T-cell (primary cell): ENCODE results near the gene RIN3. TPM values are rescaled to one million over a fixed set of nuclear protein-coding genes. Genes with fewer than 3 reads are reported as not detected.
A peak's percentile ranks its signal among the peaks of the same experiment; 100 is the strongest.

Experiments used
- ATAC-seq, 4 experiments: fragments of 200-7000 bp in 3 of 4; fragments of 150-1000 bp in 1 of 4; cut with Tn5 transposase; replicated peaks in 1 of 4; 1 replicate in 3 of 4; 2 replicates in 1 of 4; pipeline ENCODE4 v1.10.0; 2021; ENCODE audit warnings: moderate library complexity in 3 of 4, mild to moderate bottlenecking in 2 of 4, moderate number of reproducible peaks in 1 of 4
- CTCF ChIA-PET, 2 donors: fragments of 300-600 bp; sonication (Branson Sonifier 250); formaldehyde crosslinking; loops; one replicate each; lab custom pipeline; 2022; ENCODE audit warnings: antibody characterized with exemption in 2 of 2; lab: Charles Lee
- POLR2A ChIA-PET, 2 donors: fragments of 300-600 bp; sonication (Branson Sonifier 250); formaldehyde crosslinking; loops; one replicate each; lab custom pipeline; 2022; ENCODE audit warnings: antibody characterized with exemption in 2 of 2; lab: Charles Lee
- DNase-seq, 35 experiments: peaks; one replicate each; pipeline versions ENCODE4 v3.0.0 to v3.0.0-alpha.2; 2013 to 2023
- H3K27ac ChIP-seq: one replicate; pipeline ENCODE4 v1.5.1; 2013; ENCODE audit warnings: low read length
- H3K27me3 ChIP-seq, 2 experiments: replicated peaks in 1 of 2; 1 replicate in 1 of 2; 2 replicates in 1 of 2; pipeline versions ENCODE4 v1.6.1 to v1.7.0; 2013; ENCODE audit warnings: low read length in 1 of 2, mixed read lengths in 1 of 2; ENCODE audit not compliant: control insufficient read depth in 2 of 2, insufficient read depth in 2 of 2; ENCODE audit errors: extremely low read depth in 1 of 2
- H3K36me3 ChIP-seq, 2 donors: 1 replicate in 1 of 2; 2 replicates in 1 of 2; pipeline versions ENCODE4 v1.6.1 to v1.7.0; 2013; ENCODE audit warnings: low read length in 1 of 2; ENCODE audit not compliant: control insufficient read depth in 2 of 2, insufficient read depth in 1 of 2; ENCODE audit errors: extremely low read depth in 1 of 2
- H3K4me1 ChIP-seq, 2 experiments: 1 replicate in 1 of 2; 2 replicates in 1 of 2; pipeline versions ENCODE4 v1.6.1 to v1.7.0; 2013; ENCODE audit warnings: low read length in 2 of 2, mixed read lengths in 1 of 2; ENCODE audit not compliant: insufficient read depth in 2 of 2, control insufficient read depth in 1 of 2; ENCODE audit errors: extremely low read depth in 1 of 2
- H3K4me3 ChIP-seq, 2 donors: 1 replicate in 1 of 2; 2 replicates in 1 of 2; pipeline versions ENCODE4 v1.5.1 to v1.7.0; 2013; ENCODE audit warnings: mild to moderate bottlenecking in 2 of 2, low read length in 1 of 2, moderate library complexity in 1 of 2; ENCODE audit not compliant: control insufficient read depth in 1 of 2; ENCODE audit errors: extremely low read depth in 1 of 2
- H3K9me3 ChIP-seq: 2 replicates; pipeline ENCODE4 v1.7.0; 2013
- H3K27ac Mint-ChIP-seq, 2 donors: one replicate each; pipeline ENCODE4 v1.8.0; 2020 to 2021; ENCODE audit warnings: mild to moderate bottlenecking in 2 of 2, mixed read lengths in 2 of 2
- H3K27me3 Mint-ChIP-seq, 2 donors: one replicate each; pipeline ENCODE4 v1.8.0; 2021 to 2022; ENCODE audit warnings: mixed read lengths in 2 of 2
- H3K36me3 Mint-ChIP-seq: one replicate; pipeline ENCODE4 v1.8.0; 2021; ENCODE audit warnings: mixed read lengths
- H3K4me1 Mint-ChIP-seq, 3 donors: one replicate each; pipeline ENCODE4 v1.8.0; 2020 to 2022; ENCODE audit warnings: mixed read lengths in 3 of 3, mild to moderate bottlenecking in 1 of 3
- H3K4me3 Mint-ChIP-seq, 3 donors: one replicate each; pipeline ENCODE4 v1.8.0; 2020 to 2022; ENCODE audit warnings: mild to moderate bottlenecking in 3 of 3, mixed read lengths in 3 of 3, moderate library complexity in 3 of 3
- H3K9me3 Mint-ChIP-seq, 3 donors: one replicate each; pipeline ENCODE4 v1.8.0; 2020 to 2022; ENCODE audit warnings: mixed read lengths in 3 of 3
- WGBS: methylation state at CpG from one replicate; pipeline ENCODE4 v1.1.5; 2013; ENCODE audit warnings: missing lambda C conversion rate; ENCODE audit not compliant: insufficient coverage; 5-methylcytosine and 5-hydroxymethylcytosine counted together
- total RNA-seq, 35 experiments: library from RNA in 6 of 35; stranded (reverse) in 6 of 35; fragments of 120-200 nt in 1 of 35; gene quantifications; one replicate each; pipeline versions ENCODE4 v1.2.1 to v1.2.4 and lab custom pipeline; 2013 to 2026

Gene RIN3
- total RNA-seq, 5 donors from 2014 or later (not counting 1 experiment from before 2014, with no cell fraction given): 89.9 to 107 (median 97.0) TPM

GRCh38 chr14:92649066-92649465 is 135.5 kb downstream of the RIN3 start:
- DNase-seq (no peak), ATAC-seq (no peak)
- Mint-ChIP-seq H3K9me3 (no peaks in the 10 kb centered on the region), H3K27ac (peak overlapping the region; percentile 95 to 100), H3K4me1 (peaks cover 65 to 77% (median 75%) of the 10 kb centered on the region in 3 donors), H3K36me3 (peaks cover 10% of the 10 kb centered on the region), H3K4me3 (peak overlapping the region in 1 of 3 donors; percentile 99), H3K27me3 (no peaks in the 10 kb centered on the region)
- ChIA-PET CTCF (no interaction called here), POLR2A (no interaction called here)
- WGBS: 100% methylated on average over 1 of the region's 7 CpGs
- no peaks in the 10 kb centered on the region for H3K27me3 ChIP-seq
- no peaks in the 10 kb centered on the region for H3K9me3 ChIP-seq
- peaks cover 44 to 90% of the 10 kb centered on the region in 2 experiments for H3K4me1 ChIP-seq
- H3K4me3 ChIP-seq: no peak overlapping the region
- H3K36me3 ChIP-seq: peaks cover 0 to 5% of the 10 kb centered on the region in 2 donors
- H3K27ac ChIP-seq: peak overlapping the region; percentile 97

- ATAC-seq (no peak), DNase-seq (peak in 8 of 35 experiments; percentile 16 to 43 (median 33))
- POLR2A ChIA-PET: interaction anchor here in 1 of 2 donors (0.6 kb wide), 1 partner anchor 13 kb away, joined by 3 read pairs; no protein-coding TSS in a partner anchor
- peaks cover 46 to 93% of the 10 kb centered on the region in 2 experiments for H3K4me1 ChIP-seq
- H3K27me3 ChIP-seq: no peaks in the 10 kb centered on the region
- H3K9me3 ChIP-seq: no peaks in the 10 kb centered on the region
- peak overlapping the region; percentile 97 for H3K27ac ChIP-seq
- H3K4me1 Mint-ChIP-seq: peaks cover 69 to 84% (median 80%) of the 10 kb centered on the region in 3 donors
- peak overlapping the region; percentile 9 to 99 (median 29) for H3K4me3 Mint-ChIP-seq
- H3K4me3 ChIP-seq: peak overlapping the region in 1 of 2 donors; percentile 17
- WGBS: 79% methylated on average over 15 of the region's 17 CpGs
- H3K27me3 Mint-ChIP-seq: no peaks in the 10 kb centered on the region
- no peaks in the 10 kb centered on the region for H3K9me3 Mint-ChIP-seq
- peaks cover 0 to 4% of the 10 kb centered on the region in 2 donors for H3K36me3 ChIP-seq
- H3K36me3 Mint-ChIP-seq: peaks cover 14% of the 10 kb centered on the region
- H3K27ac Mint-ChIP-seq: peak overlapping the region; percentile 95 to 100
- CTCF ChIA-PET: interaction anchor here in 1 of 2 donors (2.8 kb wide), 1 partner anchor 37 kb away, joined by 9 read pairs; no protein-coding TSS in a partner anchor
Observed at GRCh38 chr14:92649934-92650545, 136.5 kb downstream of the RIN3 start.

- no peaks in the 10 kb centered on the region for H3K27me3 Mint-ChIP-seq
- peak overlapping the region; percentile 17 to 69 for H3K4me3 ChIP-seq
- H3K9me3 ChIP-seq: no peaks in the 10 kb centered on the region
- CTCF ChIA-PET: interaction anchor here (0.7 to 2.8 kb wide), 3 partner anchors 37 to 529 kb away, joined by 3 to 9 read pairs (median 4); partner anchors contain the start of genes CPSF2 (in 1 of the 2) and NDUFB1 (in 1 of the 2)
- H3K36me3 Mint-ChIP-seq: peaks cover 16% of the 10 kb centered on the region
- WGBS: 79% methylated on average over 7 of the region's 12 CpGs
- POLR2A ChIA-PET: interaction anchor here in 1 of 2 donors (0.6 kb wide), 2 partner anchors 12 to 27 kb away, joined by 3 to 5 read pairs; no protein-coding TSS in a partner anchor
- H3K4me1 ChIP-seq: peaks cover 48 to 94% of the 10 kb centered on the region in 2 experiments
- H3K27ac ChIP-seq: peak overlapping the region; percentile 97
- ATAC-seq: no peak
- H3K36me3 ChIP-seq: peaks cover under 1 to 4% of the 10 kb centered on the region in 2 donors
- peak overlapping the region; percentile 95 to 100 for H3K27ac Mint-ChIP-seq
- DNase-seq: no peak
- no peaks in the 10 kb centered on the region for H3K9me3 Mint-ChIP-seq
- H3K4me1 Mint-ChIP-seq: peaks cover 73 to 84% (median 80%) of the 10 kb centered on the region in 3 donors
- no peaks in the 10 kb centered on the region for H3K27me3 ChIP-seq
- peak overlapping the region; percentile 99 for H3K4me3 Mint-ChIP-seq
Observed at GRCh38 chr14:92650581-92651105, 137.1 kb downstream of the RIN3 start.

GRCh38 chr14:92651106-92651757 is 137.7 kb downstream of the RIN3 start:
- ATAC-seq (peak; percentile 82 to 87 (median 84)), DNase-seq (peak; percentile 65 to 94 (median 87))
- H3K36me3 Mint-ChIP-seq: peaks cover 22% of the 10 kb centered on the region
- H3K36me3 ChIP-seq: peaks cover 4 to 6% of the 10 kb centered on the region in 2 donors
- peak overlapping the region; percentile 68 to 69 for H3K4me3 ChIP-seq
- H3K27me3 ChIP-seq: no peaks in the 10 kb centered on the region
- ChIA-PET CTCF (interaction anchor here (0.5 to 2.8 kb wide), 5 partner anchors 38 to 530 kb away, joined by 3 to 9 read pairs (median 3); partner anchors contain the start of genes CPSF2 (in 1 of the 2) and NDUFB1 (in 1 of the 2)), POLR2A (interaction anchor here in 1 of 2 donors (0.6 kb wide), 1 partner anchor 27 kb away, joined by 5 read pairs; no protein-coding TSS in a partner anchor)
- H3K27ac ChIP-seq: peak overlapping the region; percentile 97
- H3K27ac Mint-ChIP-seq: peak overlapping the region; percentile 95 to 100
- no peaks in the 10 kb centered on the region for H3K9me3 ChIP-seq
- H3K4me1 Mint-ChIP-seq: peaks cover 73 to 84% (median 80%) of the 10 kb centered on the region in 3 donors
- H3K4me1 ChIP-seq: peaks cover 46 to 94% of the 10 kb centered on the region in 2 experiments
- no peaks in the 10 kb centered on the region for H3K9me3 Mint-ChIP-seq
- WGBS: 3% methylated on average over 7 of the region's 17 CpGs
- peak overlapping the region; percentile 99 for H3K4me3 Mint-ChIP-seq
- H3K27me3 Mint-ChIP-seq: no peaks in the 10 kb centered on the region

GRCh38 chr14:92651758-92652406 is 138.3 kb downstream of the RIN3 start:
- ChIA-PET POLR2A (interaction anchor here in 1 of 2 donors (0.6 to 1.1 kb wide), 2 partner anchors 8 to 371 kb away, joined by 3 to 4 read pairs; no protein-coding TSS in a partner anchor), CTCF (interaction anchor here (1.0 to 2.8 kb wide), 3 partner anchors 38 to 83 kb away, joined by 3 to 9 read pairs (median 8); no protein-coding TSS in a partner anchor)
- Mint-ChIP-seq H3K4me3 (peak overlapping the region; percentile 99), H3K36me3 (peaks cover 25% of the 10 kb centered on the region), H3K4me1 (peaks cover 73 to 84% (median 80%) of the 10 kb centered on the region in 3 donors), H3K27me3 (no peaks in the 10 kb centered on the region), H3K27ac (peak overlapping the region; percentile 95 to 100), H3K9me3 (no peaks in the 10 kb centered on the region)
- H3K4me1 ChIP-seq: peaks cover 44 to 95% of the 10 kb centered on the region in 2 experiments
- H3K27me3 ChIP-seq: no peaks in the 10 kb centered on the region
- WGBS: 24% methylated on average over 17 of the region's 27 CpGs
- ATAC-seq (peak in 3 of 4 experiments; percentile 1 to 17 (median 14)), DNase-seq (peak in 29 of 35 experiments; percentile 20 to 68 (median 35))
- peak overlapping the region; percentile 69 to 98 for H3K4me3 ChIP-seq
- peaks cover 4 to 13% of the 10 kb centered on the region in 2 donors for H3K36me3 ChIP-seq
- no peaks in the 10 kb centered on the region for H3K9me3 ChIP-seq
- H3K27ac ChIP-seq: peak overlapping the region; percentile 97
